MM.1S (cell line): ENCODE measurements around the gene FBLN2.

ENCODE experiments used
- EZH2 ChIP-seq: fragments of 300-600 bp; sonication (generic); optimal IDR thresholded peaks from 2 replicates; pipeline ENCODE3; 2017; ENCODE audit warnings: low read depth, mild to moderate bottlenecking, antibody characterized with exemption, low read length, mixed read lengths
- EZH2phosphoT487 ChIP-seq: fragments of 300-600 bp; sonication (generic); IDR thresholded peaks from 2 replicates; pipeline ENCODE4 v1.6.1; 2018; ENCODE audit warnings: antibody characterized with exemption, low read length
- TF ChIP-seq, protein P1 (sequence below): fragments of 300-600 bp; sonication (generic); IDR thresholded peaks from 2 replicates; pipeline ENCODE4 v1.5.1; 2016; ENCODE audit warnings: antibody characterized with exemption, low read length, mixed read lengths

DNA sequence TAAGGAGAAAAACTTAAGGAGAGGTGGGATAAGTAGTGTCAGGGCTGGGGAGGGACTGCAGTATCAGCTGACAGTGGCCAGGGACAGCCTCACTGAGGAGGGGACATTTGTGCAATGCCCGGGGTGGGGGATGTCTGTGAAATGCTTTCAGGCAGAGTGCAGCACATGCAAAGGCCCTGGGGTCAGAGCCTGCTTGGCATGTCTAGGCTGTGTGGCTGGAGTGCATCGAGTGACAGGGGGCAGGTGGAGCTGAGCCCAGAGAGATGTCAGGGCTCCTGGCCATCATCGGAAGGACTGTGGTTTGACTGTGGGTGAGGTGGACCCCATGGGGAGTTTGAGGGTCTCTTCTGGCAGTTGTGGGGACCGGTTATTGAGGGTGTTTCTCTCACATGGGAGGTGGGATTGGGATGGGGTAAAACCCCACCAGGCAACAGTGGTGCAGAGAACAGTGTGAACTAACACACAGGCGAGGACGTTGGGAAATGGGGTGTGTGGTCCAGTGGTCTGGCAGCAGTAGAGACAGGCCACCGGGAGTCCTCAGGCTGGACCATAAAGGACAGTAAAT is 61.2 kb downstream of the FBLN2 start:
- TF ChIP-seq, protein P1, sequence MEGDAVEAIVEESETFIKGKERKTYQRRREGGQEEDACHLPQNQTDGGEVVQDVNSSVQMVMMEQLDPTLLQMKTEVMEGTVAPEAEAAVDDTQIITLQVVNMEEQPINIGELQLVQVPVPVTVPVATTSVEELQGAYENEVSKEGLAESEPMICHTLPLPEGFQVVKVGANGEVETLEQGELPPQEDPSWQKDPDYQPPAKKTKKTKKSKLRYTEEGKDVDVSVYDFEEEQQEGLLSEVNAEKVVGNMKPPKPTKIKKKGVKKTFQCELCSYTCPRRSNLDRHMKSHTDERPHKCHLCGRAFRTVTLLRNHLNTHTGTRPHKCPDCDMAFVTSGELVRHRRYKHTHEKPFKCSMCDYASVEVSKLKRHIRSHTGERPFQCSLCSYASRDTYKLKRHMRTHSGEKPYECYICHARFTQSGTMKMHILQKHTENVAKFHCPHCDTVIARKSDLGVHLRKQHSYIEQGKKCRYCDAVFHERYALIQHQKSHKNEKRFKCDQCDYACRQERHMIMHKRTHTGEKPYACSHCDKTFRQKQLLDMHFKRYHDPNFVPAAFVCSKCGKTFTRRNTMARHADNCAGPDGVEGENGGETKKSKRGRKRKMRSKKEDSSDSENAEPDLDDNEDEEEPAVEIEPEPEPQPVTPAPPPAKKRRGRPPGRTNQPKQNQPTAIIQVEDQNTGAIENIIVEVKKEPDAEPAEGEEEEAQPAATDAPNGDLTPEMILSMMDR = no peak
- TF ChIP-seq EZH2 (no peak), EZH2phosphoT487 (no peak)
